ENCODE measurements around the gene OR14J1. TPM values are rescaled to one million over a fixed set of nuclear protein-coding genes. Genes with fewer than 3 reads are reported as not detected.

OR14J1 gene, protein sequence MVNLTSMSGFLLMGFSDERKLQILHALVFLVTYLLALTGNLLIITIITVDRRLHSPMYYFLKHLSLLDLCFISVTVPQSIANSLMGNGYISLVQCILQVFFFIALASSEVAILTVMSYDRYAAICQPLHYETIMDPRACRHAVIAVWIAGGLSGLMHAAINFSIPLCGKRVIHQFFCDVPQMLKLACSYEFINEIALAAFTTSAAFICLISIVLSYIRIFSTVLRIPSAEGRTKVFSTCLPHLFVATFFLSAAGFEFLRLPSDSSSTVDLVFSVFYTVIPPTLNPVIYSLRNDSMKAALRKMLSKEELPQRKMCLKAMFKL
- total RNA-seq = not detected in 3 replicates

GRCh38 chr6:29301316-29301715 lies at the start of gene OR14J1:
OR14J1 (plus strand) TSS chr6:29301701; CDS start chr6:29306690, 4,989 bp downstream.
- TF ChIP-seq, protein P1, sequence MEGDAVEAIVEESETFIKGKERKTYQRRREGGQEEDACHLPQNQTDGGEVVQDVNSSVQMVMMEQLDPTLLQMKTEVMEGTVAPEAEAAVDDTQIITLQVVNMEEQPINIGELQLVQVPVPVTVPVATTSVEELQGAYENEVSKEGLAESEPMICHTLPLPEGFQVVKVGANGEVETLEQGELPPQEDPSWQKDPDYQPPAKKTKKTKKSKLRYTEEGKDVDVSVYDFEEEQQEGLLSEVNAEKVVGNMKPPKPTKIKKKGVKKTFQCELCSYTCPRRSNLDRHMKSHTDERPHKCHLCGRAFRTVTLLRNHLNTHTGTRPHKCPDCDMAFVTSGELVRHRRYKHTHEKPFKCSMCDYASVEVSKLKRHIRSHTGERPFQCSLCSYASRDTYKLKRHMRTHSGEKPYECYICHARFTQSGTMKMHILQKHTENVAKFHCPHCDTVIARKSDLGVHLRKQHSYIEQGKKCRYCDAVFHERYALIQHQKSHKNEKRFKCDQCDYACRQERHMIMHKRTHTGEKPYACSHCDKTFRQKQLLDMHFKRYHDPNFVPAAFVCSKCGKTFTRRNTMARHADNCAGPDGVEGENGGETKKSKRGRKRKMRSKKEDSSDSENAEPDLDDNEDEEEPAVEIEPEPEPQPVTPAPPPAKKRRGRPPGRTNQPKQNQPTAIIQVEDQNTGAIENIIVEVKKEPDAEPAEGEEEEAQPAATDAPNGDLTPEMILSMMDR (IDR thresholded peaks at IDR 0.05; ENCODE audit: unreplicated experiment) = no peak
- Mint-ChIP-seq H3K9me3 (no peaks in the 10 kb centered on the region), H3K27me3 (ENCODE audit: low read depth) (peaks cover 20% of the 10 kb centered on the region)

DNA sequence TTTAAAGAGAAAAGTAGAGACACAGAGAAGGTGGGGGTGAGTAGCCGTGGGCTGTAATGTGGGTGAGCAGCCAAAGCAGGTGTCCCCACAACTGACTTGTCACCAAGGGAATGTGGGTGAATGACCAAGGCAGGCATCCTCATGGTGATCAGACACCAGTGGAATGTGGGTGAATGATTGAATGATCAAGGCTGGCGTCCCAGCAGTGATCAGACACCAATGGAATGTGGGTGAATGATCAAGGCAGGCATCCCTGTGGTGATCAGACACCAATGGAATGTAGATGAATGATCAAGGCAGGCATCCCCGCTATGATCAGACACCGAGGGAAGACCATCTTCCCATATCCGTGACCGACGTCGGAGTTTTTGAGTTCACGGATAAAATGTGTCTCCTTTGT lies 49.8 kb upstream of the OR14J1 start:
- H3K4me3 Mint-ChIP-seq = no peak overlapping the region
- H3K27me3 Mint-ChIP-seq (ENCODE audit: low read depth) = no peaks in the 10 kb centered on the region
- H3K9me3 Mint-ChIP-seq = peaks cover 71% of the 10 kb centered on the region
- no peak for DNase-seq (ENCODE audit: low spot score in 2 of 2, unreplicated experiment in 2 of 2)
- no peaks in the 10 kb centered on the region for H3K4me1 Mint-ChIP-seq
- TF ChIP-seq, protein P1 (IDR thresholded peaks at IDR 0.05; ENCODE audit: unreplicated experiment) = no peak
- H3K27ac Mint-ChIP-seq = no peak overlapping the region
- no peaks in the 10 kb centered on the region for H3K36me3 Mint-ChIP-seq

More at GRCh38 chr6:29301316-29301715, at the start of gene OR14J1:
- H3K36me3 Mint-ChIP-seq = no peaks in the 10 kb centered on the region
- no peak for DNase-seq (ENCODE audit: low spot score in 2 of 2, unreplicated experiment in 2 of 2)
- H3K4me1 Mint-ChIP-seq = no peaks in the 10 kb centered on the region
- no peak within 1 kb of the TSS for H3K4me3 Mint-ChIP-seq
- H3K27ac Mint-ChIP-seq = no peak within 1 kb of the TSS

DNA sequence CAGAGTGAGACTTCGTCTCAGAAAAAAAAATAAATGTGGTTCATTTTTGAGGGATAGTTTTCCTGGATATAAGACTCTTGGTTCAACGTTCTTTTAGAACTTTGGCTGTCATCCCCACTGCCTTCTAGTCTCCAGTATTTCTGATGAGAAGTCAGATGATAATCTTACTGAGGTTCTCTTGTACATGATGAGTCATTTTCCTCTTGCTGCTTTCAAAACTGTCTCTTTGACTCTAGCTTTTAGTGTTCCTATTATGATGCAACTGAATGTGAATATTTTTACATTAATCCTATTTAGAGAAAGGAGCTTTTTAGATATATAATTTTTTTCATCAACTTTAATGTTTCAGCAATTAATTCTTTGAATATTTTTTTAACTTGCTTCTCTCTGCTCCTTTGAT lies 46.0 kb upstream of the OR14J1 start:
- Mint-ChIP-seq H3K9me3 (peaks cover 49% of the 10 kb centered on the region), H3K36me3 (no peaks in the 10 kb centered on the region), H3K27ac (no peak overlapping the region), H3K4me3 (no peak overlapping the region), H3K4me1 (no peaks in the 10 kb centered on the region), H3K27me3 (ENCODE audit: low read depth) (peaks cover 2% of the 10 kb centered on the region)
- no peak for DNase-seq (ENCODE audit: low spot score in 2 of 2, unreplicated experiment in 2 of 2)
- TF ChIP-seq, protein P1 (IDR thresholded peaks at IDR 0.05; ENCODE audit: unreplicated experiment) = no peak

GRCh38 chr6:29259721-29260120 lies 41.8 kb upstream of the OR14J1 start:
- DNase-seq (ENCODE audit: low spot score in 2 of 2, unreplicated experiment in 2 of 2) = no peak
- H3K27me3 Mint-ChIP-seq (ENCODE audit: low read depth) = peaks cover 2% of the 10 kb centered on the region

GRCh38 chr6:29263001-29263400 lies 38.5 kb upstream of the OR14J1 start:
- Mint-ChIP-seq H3K4me1 (no peaks in the 10 kb centered on the region), H3K36me3 (no peaks in the 10 kb centered on the region), H3K27ac (no peak overlapping the region), H3K27me3 (ENCODE audit: low read depth) (peaks cover 2% of the 10 kb centered on the region), H3K9me3 (peaks cover 19% of the 10 kb centered on the region), H3K4me3 (no peak overlapping the region)
- DNase-seq (ENCODE audit: low spot score in 2 of 2, unreplicated experiment in 2 of 2) = no peak
- TF ChIP-seq, protein P1 (IDR thresholded peaks at IDR 0.05; ENCODE audit: unreplicated experiment) = no peak

More at GRCh38 chr6:29259721-29260120, 41.8 kb upstream of the OR14J1 start:
- Mint-ChIP-seq H3K36me3 (no peaks in the 10 kb centered on the region), H3K4me3 (no peak overlapping the region), H3K27ac (no peak overlapping the region), H3K4me1 (no peaks in the 10 kb centered on the region), H3K9me3 (peaks cover 27% of the 10 kb centered on the region)
- TF ChIP-seq, protein P1 (IDR thresholded peaks at IDR 0.05; ENCODE audit: unreplicated experiment) = no peak
